ENCODE data around the gene INPP5E. TPM values are rescaled to one million over a fixed set of nuclear protein-coding genes. Genes with fewer than 3 reads are reported as not detected.

The INPP5E gene
- total RNA-seq, 1 donor, result 8.2 TPM

DNA sequence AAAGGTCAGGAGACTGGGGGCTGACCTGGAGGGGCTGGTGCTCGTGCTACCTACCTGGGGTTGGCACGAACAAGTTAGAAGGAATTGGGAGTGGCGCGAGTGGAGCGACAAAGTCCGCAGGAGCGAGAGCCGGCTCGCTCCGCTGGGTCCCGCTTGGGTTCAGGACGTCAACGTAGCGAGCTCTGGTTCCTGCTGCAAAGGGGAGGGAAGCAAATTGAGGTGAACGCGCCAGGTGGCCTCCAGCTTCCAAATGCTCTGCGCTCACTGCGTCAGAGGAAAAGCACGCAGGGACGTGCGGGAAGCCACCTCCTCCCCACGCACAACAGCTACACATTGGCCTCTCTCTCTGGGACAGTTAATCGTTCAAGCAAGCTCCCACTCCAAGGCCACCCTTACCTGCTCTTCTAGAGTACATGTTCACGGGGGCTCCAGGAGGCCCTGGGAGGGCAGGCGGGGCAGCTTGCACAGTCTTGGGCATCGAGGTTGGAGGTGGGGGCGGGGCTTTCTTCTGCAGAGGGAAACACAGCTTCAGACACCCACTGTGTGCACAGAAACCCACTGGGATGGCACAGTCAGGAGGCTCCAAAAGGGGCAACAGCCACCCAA is 7.6 kb upstream of the INPP5E start:
- TF ChIP-seq, protein P1, sequence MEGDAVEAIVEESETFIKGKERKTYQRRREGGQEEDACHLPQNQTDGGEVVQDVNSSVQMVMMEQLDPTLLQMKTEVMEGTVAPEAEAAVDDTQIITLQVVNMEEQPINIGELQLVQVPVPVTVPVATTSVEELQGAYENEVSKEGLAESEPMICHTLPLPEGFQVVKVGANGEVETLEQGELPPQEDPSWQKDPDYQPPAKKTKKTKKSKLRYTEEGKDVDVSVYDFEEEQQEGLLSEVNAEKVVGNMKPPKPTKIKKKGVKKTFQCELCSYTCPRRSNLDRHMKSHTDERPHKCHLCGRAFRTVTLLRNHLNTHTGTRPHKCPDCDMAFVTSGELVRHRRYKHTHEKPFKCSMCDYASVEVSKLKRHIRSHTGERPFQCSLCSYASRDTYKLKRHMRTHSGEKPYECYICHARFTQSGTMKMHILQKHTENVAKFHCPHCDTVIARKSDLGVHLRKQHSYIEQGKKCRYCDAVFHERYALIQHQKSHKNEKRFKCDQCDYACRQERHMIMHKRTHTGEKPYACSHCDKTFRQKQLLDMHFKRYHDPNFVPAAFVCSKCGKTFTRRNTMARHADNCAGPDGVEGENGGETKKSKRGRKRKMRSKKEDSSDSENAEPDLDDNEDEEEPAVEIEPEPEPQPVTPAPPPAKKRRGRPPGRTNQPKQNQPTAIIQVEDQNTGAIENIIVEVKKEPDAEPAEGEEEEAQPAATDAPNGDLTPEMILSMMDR (IDR thresholded peaks at IDR 0.05; ENCODE audit: insufficient read depth, low read depth, low read length), result no peak
- DNase-seq (ENCODE audit: low read depth), result no peak
- H3K4me3 ChIP-seq (ENCODE audit: low read depth, low read length), result no peak overlapping the region

DNA sequence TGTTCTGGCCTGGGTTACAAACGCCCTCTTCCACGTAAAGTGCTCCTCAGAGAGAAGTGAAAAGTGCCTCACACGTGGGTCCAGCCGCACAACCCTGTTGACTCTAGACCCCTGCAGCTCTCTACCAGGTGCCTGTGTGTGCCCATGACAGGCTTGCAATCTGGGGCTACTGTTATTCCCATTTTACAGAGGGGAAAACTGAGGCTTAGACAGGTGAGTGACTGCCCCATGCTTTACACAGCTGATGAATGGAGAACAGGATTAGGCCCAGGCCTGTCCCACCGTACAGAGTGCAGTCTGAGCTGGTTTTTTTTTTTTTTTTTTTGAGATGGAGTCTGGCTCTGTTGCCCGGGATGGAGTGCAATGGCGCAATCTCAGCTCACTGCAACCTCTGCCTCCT is 6.2 kb upstream of the INPP5E start:
- DNase-seq (ENCODE audit: low read depth), result no peak

DNA sequence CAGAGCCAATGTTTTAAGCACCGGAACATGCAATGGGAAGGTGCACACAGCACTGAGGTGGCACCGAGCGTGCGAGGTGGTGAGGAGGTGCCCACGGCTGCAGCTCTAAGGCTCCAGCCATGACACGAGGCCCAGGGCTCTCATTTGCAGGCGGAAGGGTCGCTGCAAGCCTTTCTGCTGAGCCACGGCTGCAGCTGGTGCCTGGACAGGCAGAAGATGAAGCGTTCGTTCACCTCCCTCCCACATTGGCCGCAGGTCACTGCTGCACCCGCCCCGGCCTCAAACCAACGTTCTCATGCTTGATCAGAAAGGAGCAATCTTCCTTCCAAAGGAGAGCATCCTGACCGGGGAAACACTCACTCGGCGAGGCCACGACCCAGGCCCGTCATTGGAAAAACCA is 4.5 kb upstream of the INPP5E start:
- TF ChIP-seq, protein P1 (IDR thresholded peaks at IDR 0.05; ENCODE audit: insufficient read depth, low read depth, low read length), result no peak

More for the DNA sequence above, 6.2 kb upstream of the INPP5E start:
- H3K4me3 ChIP-seq (ENCODE audit: low read depth, low read length), result no peak overlapping the region
- TF ChIP-seq, protein P1 (IDR thresholded peaks at IDR 0.05; ENCODE audit: insufficient read depth, low read depth, low read length), result no peak

DNA sequence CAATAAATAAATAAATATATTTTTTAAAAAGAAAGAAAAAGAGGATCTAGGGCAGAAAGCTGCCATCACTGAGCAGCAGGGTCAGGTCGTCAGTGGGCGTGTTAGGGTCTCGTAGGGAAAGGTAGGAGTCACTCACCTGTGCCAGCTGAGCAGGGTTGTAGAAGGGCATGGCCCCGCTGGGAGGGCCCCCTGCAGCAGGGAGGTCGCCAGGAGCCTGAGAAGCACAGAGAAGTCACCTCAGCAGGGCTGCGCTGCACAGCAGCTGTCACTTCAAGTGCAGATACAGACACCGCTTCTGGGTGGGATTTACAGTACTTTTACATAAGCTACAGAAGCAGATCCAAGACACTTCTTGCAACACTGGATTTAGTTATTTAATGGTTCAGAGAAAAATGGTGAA is 4.0 kb upstream of the INPP5E start:
- TF ChIP-seq, protein P1 (IDR thresholded peaks at IDR 0.05; ENCODE audit: insufficient read depth, low read depth, low read length), result no peak
- no peak for DNase-seq (ENCODE audit: low read depth)
- no peak overlapping the region for H3K4me3 ChIP-seq (ENCODE audit: low read depth, low read length)

More for the DNA sequence above, 4.5 kb upstream of the INPP5E start:
- DNase-seq (ENCODE audit: low read depth), result no peak
- no peak overlapping the region for H3K4me3 ChIP-seq (ENCODE audit: low read depth, low read length)

DNA sequence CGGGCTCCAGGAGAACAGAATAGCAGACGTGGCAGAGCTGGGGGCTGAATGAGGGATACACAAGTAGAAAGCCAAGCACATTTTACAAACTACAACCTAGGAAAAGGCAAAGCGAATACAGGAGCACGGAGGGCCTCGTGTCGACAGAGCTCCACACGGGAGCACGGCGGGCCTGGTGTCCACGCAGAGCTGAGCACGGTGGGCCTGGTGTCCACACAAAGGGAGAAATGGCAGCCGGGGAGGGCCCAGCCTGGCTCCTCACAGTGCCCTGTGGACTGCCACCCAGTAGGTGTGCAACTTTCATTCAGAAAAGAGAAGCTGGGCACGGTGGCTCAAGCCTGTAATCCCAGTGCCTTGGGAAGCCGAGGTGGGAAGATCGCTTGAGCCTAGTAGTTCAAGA is 3.4 kb upstream of the INPP5E start:
- TF ChIP-seq, protein P1 (IDR thresholded peaks at IDR 0.05; ENCODE audit: insufficient read depth, low read depth, low read length), result no peak
- no peak for DNase-seq (ENCODE audit: low read depth)
- H3K4me3 ChIP-seq (ENCODE audit: low read depth, low read length), result no peak overlapping the region

DNA sequence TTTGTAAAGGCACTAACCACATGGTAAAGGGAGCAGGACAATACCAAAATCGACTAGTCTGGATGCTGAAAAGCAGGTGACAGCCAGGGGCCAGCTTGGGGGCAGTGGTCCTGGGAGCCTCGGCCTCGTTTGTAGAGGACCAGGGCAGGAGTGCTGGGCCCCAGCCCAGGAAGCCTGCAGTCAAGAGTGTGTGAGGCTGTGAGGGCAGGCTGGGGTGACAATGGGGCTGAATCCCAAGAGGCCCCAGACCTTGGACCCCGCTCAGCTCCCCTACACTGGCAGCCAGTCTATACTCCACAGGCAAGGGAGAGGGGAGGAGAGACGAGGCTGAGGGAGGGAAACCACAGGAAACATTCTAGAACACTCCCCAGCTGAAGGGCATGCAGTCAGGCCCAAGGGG is 2.6 kb upstream of the INPP5E start:
- TF ChIP-seq, protein P1 (IDR thresholded peaks at IDR 0.05; ENCODE audit: insufficient read depth, low read depth, low read length), result no peak
- no peak overlapping the region for H3K4me3 ChIP-seq (ENCODE audit: low read depth, low read length)
- no peak for DNase-seq (ENCODE audit: low read depth)

DNA sequence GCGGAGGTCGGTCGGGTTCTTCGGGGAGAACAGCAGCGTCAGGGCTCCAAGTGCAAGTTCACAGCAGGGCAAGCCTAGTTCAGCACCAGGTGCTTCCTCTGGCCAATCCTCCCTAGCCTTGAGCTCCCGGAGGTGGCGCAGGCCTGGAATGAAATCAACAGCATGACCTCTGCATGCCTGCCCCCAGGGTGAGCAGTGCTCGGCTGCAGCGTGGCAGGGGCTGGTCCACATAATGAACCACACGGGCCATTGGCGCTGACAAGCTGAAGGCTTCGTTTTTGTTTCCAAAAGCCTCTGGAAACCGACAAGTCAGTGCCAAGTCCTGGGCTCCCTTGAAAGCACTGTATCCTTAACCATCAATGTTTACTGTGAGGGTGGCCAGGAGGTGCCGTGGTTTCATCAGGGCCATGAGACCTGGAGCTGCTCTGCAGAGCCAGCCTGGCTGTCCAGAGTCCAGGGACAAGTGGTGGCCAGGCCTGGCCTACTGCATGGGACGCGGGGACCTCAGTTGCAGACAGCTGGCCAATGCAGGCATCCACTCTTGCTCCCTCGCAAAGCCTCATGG is 2.1 kb upstream of the INPP5E start:
- DNase-seq (ENCODE audit: low read depth), result no peak
- no peak overlapping the region for H3K4me3 ChIP-seq (ENCODE audit: low read depth, low read length)
- TF ChIP-seq, protein P1 (IDR thresholded peaks at IDR 0.05; ENCODE audit: insufficient read depth, low read depth, low read length), result no peak

All from fibroblast of villous mesenchyme (primary cell).